Neural cell (in vitro differentiated cells): ENCODE measurements around the gene BOD1. TPM values are rescaled to one million over a fixed set of nuclear protein-coding genes. Genes with fewer than 3 reads are reported as not detected.

Source experiments
- H2AFZ ChIP-seq: fragments of 200-600, 300-800 bp; sonication (generic), shearing (Covaris generic); 2 replicates; pipeline ENCODE4 v1.6.0; 2014; ENCODE audit warnings: low read depth, mild to moderate bottlenecking, antibody characterized with exemption, low read length, moderate library complexity
- H3F3A ChIP-seq: fragments of 200-600 bp; shearing (Covaris generic); 2 replicates; pipeline ENCODE4 v1.6.1; 2016; ENCODE audit warnings: mild to moderate bottlenecking, moderate library complexity, mixed read lengths, antibody characterized with exemption, low read length; ENCODE audit not compliant: insufficient read depth, poor library complexity, severe bottlenecking
- H3K27ac ChIP-seq: fragments of 200-600, 300-800 bp; sonication (generic), shearing (Covaris generic); 2 replicates; pipeline ENCODE4 v1.5.1; 2014; ENCODE audit warnings: mild to moderate bottlenecking, low read length, moderate library complexity
- H3K27me3 ChIP-seq: fragments of 300-800, 200-600 bp; sonication (generic), shearing (Covaris generic); 2 replicates; pipeline ENCODE4 v1.6.0; 2014; ENCODE audit warnings: mild to moderate bottlenecking, low read depth, low read length, moderate library complexity; ENCODE audit not compliant: insufficient read depth
- H3K36me3 ChIP-seq: fragments of 300-800, 200-600 bp; sonication (generic), shearing (Covaris generic); 2 replicates; pipeline ENCODE4 v1.5.1; 2014; ENCODE audit warnings: mild to moderate bottlenecking, antibody characterized with exemption, low read length, moderate library complexity; ENCODE audit not compliant: insufficient read depth
- H3K4me2 ChIP-seq: fragments of 300-800, 200-600 bp; sonication (generic), shearing (Covaris generic); 2 replicates; pipeline ENCODE4 v1.6.0; 2014; ENCODE audit warnings: mild to moderate bottlenecking, low read length
- H3K4me3 ChIP-seq: fragments of 300-800, 200-600 bp; sonication (generic), shearing (Covaris generic); 2 replicates; pipeline ENCODE4 v1.5.1; 2014; ENCODE audit warnings: mild to moderate bottlenecking, low read length, moderate library complexity
- H3K79me2 ChIP-seq: fragments of 200-600 bp; shearing (Covaris generic); replicated peaks from 2 replicates; pipeline ENCODE4 v1.6.0; 2014; ENCODE audit warnings: mild to moderate bottlenecking, low read length, moderate library complexity; ENCODE audit not compliant: insufficient read depth
- H3K9ac ChIP-seq: fragments of 300-800, 200-600 bp; sonication (generic), shearing (Covaris generic); 2 replicates; pipeline ENCODE4 v1.6.1; 2016; ENCODE audit warnings: mild to moderate bottlenecking, low read length, mixed read lengths
- H3K9me2 ChIP-seq: fragments of 200-600 bp; shearing (Covaris generic); 2 replicates; pipeline ENCODE4 v1.6.1; 2016; ENCODE audit warnings: mild to moderate bottlenecking, low read length, mixed read lengths; ENCODE audit not compliant: insufficient read depth
- H3K9me3 ChIP-seq: fragments of 200-600, 300-800 bp; sonication (generic), shearing (Covaris generic); 2 replicates; pipeline ENCODE4 v1.6.1; 2016; ENCODE audit warnings: mild to moderate bottlenecking, mixed run types, low read length, moderate library complexity, mixed read lengths
- H4K20me1 ChIP-seq: fragments of 200-600 bp; shearing (Covaris generic); 2 replicates; pipeline ENCODE4 v1.6.1; 2016; ENCODE audit warnings: mild to moderate bottlenecking, mixed run types; ENCODE audit not compliant: insufficient read depth
- EP300 ChIP-seq: fragments of 450-650 bp; conservative IDR thresholded peaks from 2 replicates; pipeline ENCODE4 v1.6.1; 2014; ENCODE audit warnings: antibody characterized with exemption, mild to moderate bottlenecking, moderate library complexity; ENCODE audit not compliant: poor library complexity, severe bottlenecking
- EZH2 ChIP-seq: fragments of 200-600, 300-800 bp; shearing (Covaris generic), sonication (generic); IDR thresholded peaks from 2 replicates; pipeline ENCODE4 v1.6.1; 2014; ENCODE audit warnings: antibody characterized with exemption, low read length, borderline replicate concordance, mild to moderate bottlenecking; ENCODE audit not compliant: insufficient read depth, poor library complexity, severe bottlenecking
- MXI1 ChIP-seq: fragments of 450-650 bp; conservative IDR thresholded peaks from 2 replicates; pipeline ENCODE4 v1.6.1; 2014; ENCODE audit warnings: antibody characterized with exemption, mild to moderate bottlenecking; ENCODE audit not compliant: poor library complexity, severe bottlenecking
- POLR2AphosphoS5 ChIP-seq: IDR thresholded peaks from 2 replicates; pipeline ENCODE4 v1.6.1; 2012
- RAD21 ChIP-seq: fragments of 450-650 bp; conservative IDR thresholded peaks from 2 replicates; pipeline ENCODE4 v1.6.1; 2014; ENCODE audit warnings: antibody characterized with exemption, mild to moderate bottlenecking, moderate library complexity
- REST ChIP-seq: IDR thresholded peaks from 2 replicates; pipeline ENCODE4 v1.6.1; 2012; ENCODE audit warnings: borderline replicate concordance
- SMC3 ChIP-seq: fragments of 450-650 bp; conservative IDR thresholded peaks from 2 replicates; pipeline ENCODE4 v1.6.1; 2014; ENCODE audit warnings: antibody characterized with exemption, mild to moderate bottlenecking, moderate library complexity; ENCODE audit not compliant: poor library complexity
- TAF1 ChIP-seq: IDR thresholded peaks from 2 replicates; pipeline ENCODE4 v1.6.1; 2012; ENCODE audit warnings: low read depth
- polyA plus RNA-seq: library from polyadenylated mRNA; depleted of rRNA; stranded (reverse); fragments of >200 nt; gene quantifications from 2 replicates; pipeline ENCODE4 v1.2.3, GENCODE V29; 2014
- TF ChIP-seq, protein P1 (sequence below): fragments of 450-650 bp; IDR thresholded peaks from 2 replicates; pipeline ENCODE4 v1.5.1; 2014; ENCODE audit warnings: antibody characterized with exemption, mild to moderate bottlenecking, moderate library complexity; ENCODE audit not compliant: poor library complexity, severe bottlenecking

BOD1 gene
- polyA plus RNA-seq, 1 donor from 2014 or later = 178 TPM

- no peaks in the 10 kb centered on the region for H3K36me3 ChIP-seq
- H3K27me3 ChIP-seq = no peaks in the 10 kb centered on the region
- H3K4me3 ChIP-seq = no peak overlapping the region
- H3K79me2 ChIP-seq = no peaks in the 10 kb centered on the region
- H3K27ac ChIP-seq = no peak overlapping the region
- no peak overlapping the region for H3K4me2 ChIP-seq
- H2AFZ ChIP-seq = no peak overlapping the region
- H3K9me2 ChIP-seq = no peaks in the 10 kb centered on the region
- H4K20me1 ChIP-seq = no peaks in the 10 kb centered on the region
- no peak for TF ChIP-seq SMC3
- TF ChIP-seq RAD21 = no peak
- TF ChIP-seq EZH2 = no peak
- no peak for TF ChIP-seq MXI1
- TF ChIP-seq POLR2AphosphoS5 = no peak
- TF ChIP-seq EP300 = no peak
- no peak for TF ChIP-seq TAF1
- no peak for TF ChIP-seq REST
- TF ChIP-seq, protein P1, sequence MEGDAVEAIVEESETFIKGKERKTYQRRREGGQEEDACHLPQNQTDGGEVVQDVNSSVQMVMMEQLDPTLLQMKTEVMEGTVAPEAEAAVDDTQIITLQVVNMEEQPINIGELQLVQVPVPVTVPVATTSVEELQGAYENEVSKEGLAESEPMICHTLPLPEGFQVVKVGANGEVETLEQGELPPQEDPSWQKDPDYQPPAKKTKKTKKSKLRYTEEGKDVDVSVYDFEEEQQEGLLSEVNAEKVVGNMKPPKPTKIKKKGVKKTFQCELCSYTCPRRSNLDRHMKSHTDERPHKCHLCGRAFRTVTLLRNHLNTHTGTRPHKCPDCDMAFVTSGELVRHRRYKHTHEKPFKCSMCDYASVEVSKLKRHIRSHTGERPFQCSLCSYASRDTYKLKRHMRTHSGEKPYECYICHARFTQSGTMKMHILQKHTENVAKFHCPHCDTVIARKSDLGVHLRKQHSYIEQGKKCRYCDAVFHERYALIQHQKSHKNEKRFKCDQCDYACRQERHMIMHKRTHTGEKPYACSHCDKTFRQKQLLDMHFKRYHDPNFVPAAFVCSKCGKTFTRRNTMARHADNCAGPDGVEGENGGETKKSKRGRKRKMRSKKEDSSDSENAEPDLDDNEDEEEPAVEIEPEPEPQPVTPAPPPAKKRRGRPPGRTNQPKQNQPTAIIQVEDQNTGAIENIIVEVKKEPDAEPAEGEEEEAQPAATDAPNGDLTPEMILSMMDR = no peak
- H3K9me3 ChIP-seq = peaks cover 5% of the 10 kb centered on the region
- no peak overlapping the region for H3K9ac ChIP-seq
- no peaks in the 10 kb centered on the region for H3F3A ChIP-seq
Observed at GRCh38 chr5:173563246-173563645, 53.2 kb downstream of the BOD1 start.

DNA sequence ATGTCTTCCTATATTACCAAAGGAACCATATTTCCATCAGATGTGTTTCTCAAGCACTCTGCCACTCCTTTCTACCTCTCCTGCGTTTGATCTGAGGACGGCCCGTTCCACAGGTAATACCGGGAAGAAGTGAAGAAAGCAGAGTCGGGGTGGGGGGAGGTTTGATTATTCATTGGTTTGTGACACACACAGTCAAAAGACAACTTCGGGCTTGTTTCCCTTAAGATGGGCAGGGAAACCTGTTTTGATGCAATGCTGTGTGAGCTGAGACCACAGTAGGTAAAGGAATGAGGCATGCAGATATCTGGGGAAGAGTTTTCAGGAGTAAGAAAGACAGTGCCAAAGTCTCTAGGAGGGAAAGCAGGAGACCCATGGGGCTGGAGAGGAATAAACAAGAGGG lies 54.0 kb downstream of the BOD1 start:
- TF ChIP-seq EP300 (no peak), MXI1 (no peak), RAD21 (no peak), TAF1 (no peak), REST (no peak), POLR2AphosphoS5 (no peak), SMC3 (no peak), EZH2 (no peak)
- TF ChIP-seq, protein P1 = no peak
- Histone ChIP-seq H3K27me3 (no peaks in the 10 kb centered on the region), H3F3A (no peaks in the 10 kb centered on the region), H3K4me3 (no peak overlapping the region), H3K79me2 (no peaks in the 10 kb centered on the region), H3K9me3 (peaks cover 5% of the 10 kb centered on the region), H2AFZ (no peak overlapping the region), H3K9me2 (no peaks in the 10 kb centered on the region), H4K20me1 (no peaks in the 10 kb centered on the region), H3K27ac (no peak overlapping the region), H3K9ac (no peak overlapping the region), H3K36me3 (no peaks in the 10 kb centered on the region), H3K4me2 (no peak overlapping the region)
